Measurements from ENCODE around the gene TTLL10. TPM values are rescaled to one million over a fixed set of nuclear protein-coding genes. Genes with fewer than 3 reads are reported as not detected.

TTLL10 gene
- total RNA-seq, 1 donor from 2014 or later: 2.3 TPM

GRCh38 chr1:1247341-1247913, 73.7 kb downstream of the TTLL10 start:
- DNase-seq (ENCODE audit: low spot score): no peak

Other genes starting within 250 kb of the TTLL10 start
- 13.9 TPM for gene SAMD11, start 250.0 kb upstream of the TTLL10 start, total RNA-seq
- 71.9 TPM for gene NOC2L, start 214.6 kb upstream of the TTLL10 start, total RNA-seq
- 8.6 TPM for gene KLHL17, start 213.3 kb upstream of the TTLL10 start, total RNA-seq
- 28.5 TPM for gene PLEKHN1, start 207.4 kb upstream of the TTLL10 start, total RNA-seq
- gene PERM1, start 191.8 kb upstream of the TTLL10 start, total RNA-seq: 0.10 TPM
- gene HES4, start 173.8 kb upstream of the TTLL10 start, total RNA-seq: 63.6 TPM
- gene ISG15, start 160.4 kb upstream of the TTLL10 start, total RNA-seq: 14.9 TPM
- gene AGRN, start 153.8 kb upstream of the TTLL10 start, total RNA-seq: 227 TPM
- gene RNF223, start 99.6 kb upstream of the TTLL10 start, total RNA-seq: 6.3 TPM
- gene C1orf159, start 57.8 kb upstream of the TTLL10 start, total RNA-seq: 29.8 TPM
- gene TNFRSF18, start 32.7 kb downstream of the TTLL10 start, total RNA-seq: 3.3 TPM
- 2.0 TPM for gene TNFRSF4, start 40.3 kb downstream of the TTLL10 start, total RNA-seq
- 134 TPM for gene SDF4, start 58.1 kb downstream of the TTLL10 start, total RNA-seq
- gene B3GALT6, start 58.4 kb downstream of the TTLL10 start, total RNA-seq: 14.8 TPM
- 3.4 TPM for gene C1QTNF12, start 72.8 kb downstream of the TTLL10 start, total RNA-seq
- gene UBE2J2, start 100.0 kb downstream of the TTLL10 start, total RNA-seq: 59.8 TPM
- 6.6 TPM for gene SCNN1D, start 106.6 kb downstream of the TTLL10 start, total RNA-seq
- gene ACAP3, start 134.1 kb downstream of the TTLL10 start, total RNA-seq: 77.6 TPM
- 29.0 TPM for gene PUSL1, start 134.7 kb downstream of the TTLL10 start, total RNA-seq
- 132 TPM for gene INTS11, start 150.8 kb downstream of the TTLL10 start, total RNA-seq
- gene CPTP, start 150.9 kb downstream of the TTLL10 start, total RNA-seq: 21.4 TPM
- gene TAS1R3, start 157.4 kb downstream of the TTLL10 start, total RNA-seq: 0.42 TPM
- gene DVL1, start 175.5 kb downstream of the TTLL10 start, total RNA-seq: 52.8 TPM
- gene MXRA8, start 184.7 kb downstream of the TTLL10 start, total RNA-seq: 41.9 TPM
- 102 TPM for gene AURKAIP1, start 201.3 kb downstream of the TTLL10 start, total RNA-seq
- gene CCNL2, start 225.5 kb downstream of the TTLL10 start, total RNA-seq: 259 TPM
- 145 TPM for gene MRPL20, start 233.4 kb downstream of the TTLL10 start, total RNA-seq
- gene ANKRD65, start 247.4 kb downstream of the TTLL10 start, total RNA-seq: 40.9 TPM